AG09319 (cell line): Measurements from ENCODE around the gene TBCEL.

Experiments
- DNase-seq: peaks from one replicate; pipeline ENCODE4 v3.0.0-alpha.2; 2010; ENCODE audit warnings: low read depth; ENCODE audit errors: extremely low read depth
- TF ChIP-seq, protein P1 (sequence below): IDR thresholded peaks from 2 replicates; pipeline ENCODE4 v1.5.1; 2011; ENCODE audit warnings: low read depth, mild to moderate bottlenecking, inconsistent platforms, low read length, moderate library complexity

TBCEL gene

DNA sequence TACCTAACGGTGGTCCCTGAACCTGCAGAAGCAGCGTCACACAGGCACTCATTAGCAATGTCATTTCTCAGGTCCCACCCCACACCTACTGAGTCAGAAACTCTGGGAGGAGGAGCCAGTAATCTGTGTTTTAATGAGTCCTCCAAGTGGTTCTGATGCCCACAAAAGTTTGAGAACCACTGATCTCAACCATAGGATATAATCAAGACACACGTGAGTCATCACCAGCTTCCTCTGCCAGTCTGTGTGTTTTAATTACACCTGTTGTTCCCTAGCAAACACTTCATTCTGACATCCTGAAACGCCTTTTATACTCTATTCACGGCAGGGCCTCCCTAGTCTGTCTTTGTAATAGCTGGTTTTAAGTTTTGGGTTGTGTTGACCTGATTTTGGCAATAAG, 82.9 kb downstream of the TBCEL start:
- TF ChIP-seq, protein P1, sequence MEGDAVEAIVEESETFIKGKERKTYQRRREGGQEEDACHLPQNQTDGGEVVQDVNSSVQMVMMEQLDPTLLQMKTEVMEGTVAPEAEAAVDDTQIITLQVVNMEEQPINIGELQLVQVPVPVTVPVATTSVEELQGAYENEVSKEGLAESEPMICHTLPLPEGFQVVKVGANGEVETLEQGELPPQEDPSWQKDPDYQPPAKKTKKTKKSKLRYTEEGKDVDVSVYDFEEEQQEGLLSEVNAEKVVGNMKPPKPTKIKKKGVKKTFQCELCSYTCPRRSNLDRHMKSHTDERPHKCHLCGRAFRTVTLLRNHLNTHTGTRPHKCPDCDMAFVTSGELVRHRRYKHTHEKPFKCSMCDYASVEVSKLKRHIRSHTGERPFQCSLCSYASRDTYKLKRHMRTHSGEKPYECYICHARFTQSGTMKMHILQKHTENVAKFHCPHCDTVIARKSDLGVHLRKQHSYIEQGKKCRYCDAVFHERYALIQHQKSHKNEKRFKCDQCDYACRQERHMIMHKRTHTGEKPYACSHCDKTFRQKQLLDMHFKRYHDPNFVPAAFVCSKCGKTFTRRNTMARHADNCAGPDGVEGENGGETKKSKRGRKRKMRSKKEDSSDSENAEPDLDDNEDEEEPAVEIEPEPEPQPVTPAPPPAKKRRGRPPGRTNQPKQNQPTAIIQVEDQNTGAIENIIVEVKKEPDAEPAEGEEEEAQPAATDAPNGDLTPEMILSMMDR, result no peak
- no peak for DNase-seq

DNA sequence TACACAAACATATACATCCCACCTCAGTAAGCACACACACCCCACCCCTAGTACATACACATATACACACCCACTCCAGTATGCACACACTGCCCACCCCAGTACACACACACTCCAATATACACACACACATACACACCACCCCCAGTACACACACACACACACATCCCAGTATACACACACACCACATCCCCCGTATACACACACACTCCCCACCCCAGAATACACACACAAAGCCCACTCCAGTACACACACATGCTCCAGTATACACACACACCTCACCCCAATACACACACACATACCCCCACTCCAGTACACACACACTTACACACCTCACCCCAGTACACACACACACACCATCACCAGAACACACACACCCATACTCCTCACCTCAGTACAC, 84.5 kb downstream of the TBCEL start:
- TF ChIP-seq, protein P1, result no peak

DNA sequence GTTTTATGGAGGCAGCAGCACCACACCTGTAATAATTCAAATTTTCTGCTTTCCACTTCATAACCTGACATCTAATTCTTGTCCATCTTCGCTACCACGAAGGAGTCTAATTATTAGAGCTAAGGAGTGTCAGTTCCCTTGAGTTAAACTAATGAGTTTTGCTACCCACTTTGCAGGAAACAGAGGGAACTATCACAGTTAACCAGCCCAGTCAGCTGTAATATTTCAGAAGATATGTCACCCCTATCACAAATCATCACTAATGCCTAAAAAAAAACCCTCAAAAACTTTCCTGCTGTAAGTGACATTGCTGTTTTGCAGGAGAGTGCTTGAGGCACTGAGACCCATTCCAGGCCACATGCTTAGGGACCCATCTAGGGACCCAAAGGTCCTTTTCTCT, 85.6 kb downstream of the TBCEL start:
- TF ChIP-seq, protein P1, result no peak
- no peak for DNase-seq

More for the DNA sequence above, 84.5 kb downstream of the TBCEL start:
- DNase-seq, result no peak

DNA sequence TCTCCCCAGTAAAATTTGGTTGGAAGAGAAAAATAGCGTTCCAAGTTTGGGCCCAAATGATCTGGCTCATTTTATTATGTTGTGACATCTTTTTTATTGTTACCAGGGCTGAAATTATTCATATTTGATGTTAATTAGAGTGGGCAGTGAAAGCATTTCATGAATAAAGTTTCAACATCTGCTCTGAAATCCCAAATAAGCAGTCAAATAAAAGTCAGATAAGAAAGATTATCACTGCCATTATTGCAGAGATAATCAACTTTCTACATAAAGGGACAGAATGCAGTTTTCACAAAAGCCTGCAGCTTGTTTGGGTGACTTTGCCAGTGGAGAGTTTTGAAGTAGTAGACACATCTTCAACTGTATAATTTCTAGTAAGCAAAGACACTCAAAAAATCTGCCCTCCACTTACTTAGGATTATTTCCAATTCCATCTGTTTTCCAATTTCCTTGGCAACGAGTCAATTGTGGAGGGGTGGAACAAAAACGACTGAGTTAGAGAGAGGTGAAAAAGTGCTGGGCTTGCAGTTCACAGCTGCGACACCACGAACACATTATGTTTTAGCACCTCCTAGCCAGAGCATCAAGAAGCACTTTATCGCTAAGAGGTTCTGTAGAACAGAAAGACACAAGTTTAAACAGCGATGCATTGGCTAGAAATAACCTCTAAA, 86.1 kb downstream of the TBCEL start:
- no peak for DNase-seq
- TF ChIP-seq, protein P1, result no peak

DNA sequence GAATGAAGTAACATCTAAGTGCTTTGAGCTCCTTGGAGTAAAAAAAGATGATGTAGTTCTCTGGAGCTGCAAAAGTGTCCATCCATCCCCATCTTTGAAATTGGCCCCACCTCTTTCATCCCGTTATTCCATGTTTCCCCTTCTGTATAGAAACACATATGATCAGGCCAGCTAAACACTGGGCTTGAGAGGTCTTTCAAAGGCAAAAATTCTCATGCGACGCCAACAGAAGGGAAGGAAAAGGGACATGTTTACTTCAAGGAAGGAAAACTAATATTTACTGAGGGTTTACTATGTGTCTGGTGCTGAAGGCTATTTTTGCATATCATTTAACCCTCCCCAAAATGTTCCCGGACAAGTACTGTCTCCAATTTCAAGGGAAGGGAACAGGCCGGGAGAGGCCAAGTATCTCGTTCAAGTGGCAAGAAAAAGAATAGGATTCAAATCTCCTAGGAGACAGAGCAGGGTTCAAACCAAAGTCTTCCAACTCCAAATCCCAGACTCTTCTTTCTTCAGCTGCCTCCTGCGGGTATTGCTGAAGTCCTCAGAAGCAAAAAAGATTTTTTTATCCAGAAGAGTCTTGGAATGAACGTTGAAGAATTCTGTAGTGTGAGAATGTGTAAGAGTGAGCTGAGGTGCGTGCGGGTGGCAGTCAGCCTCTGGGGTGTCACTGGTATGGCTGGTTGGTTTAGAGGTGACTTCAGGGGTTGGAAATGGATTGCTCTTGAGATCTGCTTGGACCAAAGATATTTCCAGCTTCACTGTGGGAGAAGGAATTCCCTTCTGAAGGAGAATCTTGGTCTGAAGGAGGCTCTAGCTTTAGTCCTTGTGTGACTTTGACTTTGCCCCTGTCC, 87.2 kb downstream of the TBCEL start:
- no peak for DNase-seq
- TF ChIP-seq, protein P1, result no peak

DNA sequence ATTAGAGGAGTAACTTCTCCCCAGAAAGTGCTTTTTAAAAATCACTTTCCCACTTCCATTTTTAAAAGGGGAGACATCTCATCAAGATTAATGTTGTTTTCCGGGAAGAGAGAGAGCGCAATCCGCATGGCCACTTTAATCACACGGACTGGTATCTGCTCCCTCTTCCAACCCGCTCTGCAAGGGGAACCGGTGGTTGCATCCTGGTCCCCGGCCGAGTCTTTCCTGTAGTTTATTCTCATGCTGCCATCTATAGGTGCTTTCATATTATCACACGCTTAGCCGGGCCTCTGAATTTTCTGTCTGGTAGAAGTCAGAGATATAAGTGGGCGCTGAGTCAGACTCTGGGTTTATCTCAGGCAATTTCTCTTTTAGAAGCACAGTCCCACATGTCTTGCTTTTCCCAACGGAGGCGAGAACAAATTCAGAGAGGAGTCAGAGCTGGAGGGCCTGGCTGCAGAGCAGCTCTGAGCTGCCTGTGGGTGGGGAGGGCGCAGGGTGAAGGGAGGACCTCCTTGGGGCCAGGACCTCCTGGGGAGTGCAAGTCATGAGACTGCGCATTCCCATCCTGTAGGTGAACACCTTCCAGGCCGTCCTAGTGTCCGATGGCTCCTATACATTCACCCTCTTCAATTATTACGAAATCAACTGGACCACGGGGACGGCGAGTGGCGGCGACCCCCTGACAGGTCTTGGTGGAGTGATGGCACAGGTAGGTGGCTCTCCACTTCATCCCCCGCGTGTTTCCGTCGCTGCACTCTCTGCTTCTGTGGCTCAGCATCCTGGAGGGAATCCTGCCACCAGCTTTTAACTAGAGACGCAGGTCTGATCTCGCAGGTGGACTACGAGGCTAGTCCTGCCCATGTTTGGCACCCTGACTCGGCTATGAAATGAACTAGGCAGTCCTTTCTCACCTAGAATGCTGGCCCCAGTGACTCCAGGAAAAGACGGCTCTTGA, 88.9 kb downstream of the TBCEL start:
- TF ChIP-seq, protein P1, result peak; percentile 61
- DNase-seq, result no peak
